ENCODE results near the gene SBNO2.

The SBNO2 gene

DNA sequence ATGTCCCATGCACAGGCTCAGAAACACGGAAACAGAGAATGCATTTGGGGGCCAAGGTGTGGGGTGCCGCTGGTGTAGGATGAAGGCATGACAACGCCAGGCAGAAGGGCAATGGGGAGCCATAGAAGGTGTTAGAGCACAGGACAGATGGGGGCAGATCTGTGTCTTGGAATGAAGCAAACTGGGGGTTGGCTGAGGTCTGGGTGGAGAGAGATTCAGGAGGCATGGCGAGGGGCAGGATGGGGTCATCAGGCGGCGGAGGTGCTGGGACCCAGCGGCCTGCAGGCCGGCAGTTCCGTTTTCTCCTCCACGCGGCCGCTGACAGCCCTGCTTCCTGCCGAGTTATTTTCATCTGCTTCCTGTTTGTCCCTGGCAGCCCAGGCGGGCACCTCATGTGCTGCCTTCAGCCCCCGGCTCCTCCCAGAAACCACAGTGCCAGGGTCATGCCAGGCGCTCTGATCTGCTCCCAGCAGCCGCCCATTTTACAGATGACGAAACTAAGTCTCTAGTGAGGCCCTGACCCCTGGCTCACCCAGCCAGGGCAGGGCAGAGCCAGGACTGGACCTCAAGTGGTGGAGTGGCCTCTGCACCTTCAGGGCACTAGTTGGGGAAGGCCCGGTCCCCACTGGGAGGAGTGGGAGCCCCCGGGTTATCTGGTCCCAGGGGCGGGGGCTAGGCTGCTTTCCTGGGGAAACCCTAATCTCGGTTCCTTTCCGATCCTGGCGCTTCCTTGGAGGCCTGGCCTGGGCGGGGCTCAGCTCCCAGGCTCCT, 104.9 kb downstream of the SBNO2 start:
- no peak for DNase-seq

DNA sequence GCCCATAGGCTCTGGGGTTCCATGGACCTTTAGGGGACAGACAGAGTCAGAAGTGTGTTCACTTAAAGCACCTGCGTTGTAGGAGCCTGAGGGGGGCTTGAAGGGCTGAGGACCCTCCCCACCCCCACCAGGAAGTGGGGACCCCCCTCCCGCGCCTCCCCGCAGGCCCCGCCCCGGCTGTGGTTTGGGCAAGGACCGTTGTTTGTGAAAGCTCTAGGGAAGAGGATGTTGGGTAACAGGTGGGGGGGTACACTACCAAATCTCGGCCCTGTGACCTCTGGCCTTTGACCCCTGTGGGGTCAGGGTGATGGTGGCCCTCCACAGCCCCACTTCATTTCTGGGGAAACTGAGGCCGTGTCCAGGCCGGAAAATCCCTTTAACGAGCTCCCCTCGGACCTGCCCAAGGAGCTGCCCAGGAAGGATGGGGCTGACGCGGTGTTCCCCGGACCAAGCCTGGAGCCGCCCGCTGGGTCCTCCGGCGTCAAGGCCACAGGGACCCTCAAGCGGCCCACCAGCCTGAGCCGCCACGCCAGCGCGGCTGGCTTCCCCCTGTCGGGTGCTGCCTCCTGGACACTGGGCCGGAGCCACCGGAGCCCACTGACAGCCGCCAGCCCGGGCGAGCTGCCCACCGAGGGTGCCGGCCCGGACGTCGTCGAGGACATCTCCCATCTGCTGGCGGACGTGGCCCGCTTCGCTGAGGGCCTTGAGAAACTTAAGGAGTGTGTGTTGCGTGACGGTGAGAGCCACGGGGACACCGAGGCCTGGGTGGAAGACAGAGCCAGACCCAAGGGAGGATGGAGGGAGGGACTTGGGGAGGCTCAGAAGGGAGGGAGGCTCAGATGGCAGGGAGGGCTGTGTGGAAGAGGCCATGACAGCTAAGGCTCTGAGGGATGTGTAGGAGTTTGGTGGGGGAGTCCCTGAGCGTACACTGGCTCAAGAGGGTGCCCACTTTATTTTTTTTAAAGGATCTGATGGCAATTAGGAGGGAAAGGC, 105.8 kb downstream of the SBNO2 start:
- no peak for DNase-seq

DNA sequence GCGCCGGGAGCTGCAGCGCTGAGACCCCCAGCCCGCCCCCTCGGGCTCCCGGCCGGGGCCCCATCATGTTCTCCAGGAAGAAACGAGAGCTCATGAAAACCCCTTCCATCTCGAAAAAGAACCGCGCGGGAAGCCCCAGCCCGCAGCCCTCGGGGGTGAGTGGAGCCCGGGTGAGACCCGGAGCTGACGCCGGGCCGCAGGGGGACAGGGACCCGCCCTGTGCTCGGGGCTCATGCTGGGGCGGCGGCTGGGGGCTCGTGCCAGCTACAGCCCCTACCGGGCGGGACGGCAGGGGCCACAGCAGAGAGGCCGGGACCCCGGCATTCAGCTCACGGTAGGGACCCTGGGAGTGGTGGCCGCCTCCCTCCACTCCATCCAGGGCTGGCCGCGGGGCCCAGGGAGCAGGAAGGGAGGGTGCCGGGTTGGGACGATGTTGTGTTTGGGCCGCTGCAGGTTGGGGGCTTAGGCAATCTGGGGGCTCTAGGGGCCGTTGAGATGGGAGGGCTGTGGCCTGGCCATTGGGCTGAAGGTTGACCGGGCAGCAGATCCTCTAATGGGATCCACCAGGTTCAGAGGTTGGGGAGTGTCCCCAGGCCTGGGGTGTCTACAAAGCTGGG, 106.6 kb downstream of the SBNO2 start:
- no peak for DNase-seq

DNA sequence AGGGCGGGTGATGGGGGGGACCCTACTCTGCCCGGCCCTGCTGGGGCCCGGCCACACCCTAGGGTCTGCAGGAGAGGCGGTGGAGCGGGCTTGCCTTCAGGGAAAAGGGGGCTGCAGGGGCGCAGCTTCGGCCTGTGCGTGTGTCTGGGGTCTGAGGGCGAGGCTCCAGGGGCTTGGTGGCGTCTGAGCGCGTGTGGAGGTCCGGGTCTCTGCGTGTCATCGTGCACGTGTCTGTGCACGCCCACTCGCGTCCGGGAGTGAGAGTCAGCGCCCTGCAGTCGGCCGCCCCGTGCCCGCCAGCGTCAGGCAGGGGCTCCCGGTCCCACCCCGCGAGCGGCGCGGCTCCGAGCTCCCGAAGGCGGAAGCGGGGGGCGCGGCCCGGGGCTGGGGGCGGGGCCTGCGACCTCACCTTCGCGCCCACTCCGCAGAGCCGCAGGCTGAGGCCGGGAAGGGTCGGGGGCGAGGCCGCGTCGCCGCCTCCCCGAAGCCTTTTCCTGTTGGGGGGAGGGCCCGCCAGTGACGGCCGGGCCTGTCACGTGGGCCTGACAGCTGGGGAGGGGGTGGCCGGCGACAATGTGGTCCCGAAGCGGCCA, 107.2 kb downstream of the SBNO2 start, which contains the start of gene ARHGAP45:
ARHGAP45 (plus strand) TSS at position 420 of the 593 bp plus-strand sequence. CDS start 239 bp downstream, outside the sequence.
- no peak for DNase-seq

DNA sequence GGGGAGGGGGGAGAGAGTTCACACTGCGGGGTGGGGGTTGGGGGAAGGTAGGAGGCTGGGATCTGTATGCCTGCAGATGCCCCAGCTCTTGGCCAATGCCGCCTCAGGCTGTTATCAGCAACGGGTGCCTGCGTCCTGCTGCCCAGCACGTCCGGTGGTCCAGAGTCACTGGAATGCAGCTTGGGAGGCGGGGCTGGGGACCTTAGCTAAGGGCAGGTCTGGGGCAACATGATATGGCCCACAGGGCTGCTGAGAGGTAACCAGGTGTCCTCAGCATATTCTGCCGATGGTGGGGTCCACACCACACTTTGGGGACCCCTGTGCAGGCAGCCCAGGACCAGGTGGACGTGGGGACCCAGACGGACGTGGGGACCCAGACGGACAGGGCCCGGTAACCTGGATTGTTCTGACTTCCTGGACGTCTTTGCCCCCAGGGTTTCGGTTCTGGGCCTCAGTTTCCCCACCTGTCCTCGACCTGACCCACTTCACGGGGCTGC, 107.8 kb downstream of the SBNO2 start:
- no peak for DNase-seq

DNA sequence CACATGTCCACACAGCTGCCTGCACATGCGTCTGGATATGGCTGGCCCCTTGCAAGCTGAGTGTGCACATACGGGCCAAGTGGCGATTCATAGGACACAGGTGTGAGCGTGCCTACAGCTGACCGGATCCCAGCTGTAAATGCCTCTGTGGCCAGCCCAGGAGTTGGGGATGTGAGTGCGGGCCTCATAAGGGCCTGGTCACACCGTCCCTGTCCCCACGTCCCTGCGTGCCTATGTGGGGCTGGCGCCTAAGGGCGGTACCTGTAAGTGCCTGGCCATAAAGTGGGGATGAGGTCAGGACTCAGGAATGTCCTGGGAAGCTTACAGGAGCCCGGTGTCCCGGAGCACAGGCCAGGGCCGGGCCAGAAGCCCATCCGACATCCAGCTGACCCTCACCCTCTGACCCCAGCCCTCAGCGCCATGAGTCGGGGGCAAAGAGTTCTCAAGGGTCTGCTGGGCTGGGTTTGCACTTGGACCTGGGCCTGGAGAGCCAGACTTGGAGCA, 108.4 kb downstream of the SBNO2 start:
- no peak for DNase-seq

DNA sequence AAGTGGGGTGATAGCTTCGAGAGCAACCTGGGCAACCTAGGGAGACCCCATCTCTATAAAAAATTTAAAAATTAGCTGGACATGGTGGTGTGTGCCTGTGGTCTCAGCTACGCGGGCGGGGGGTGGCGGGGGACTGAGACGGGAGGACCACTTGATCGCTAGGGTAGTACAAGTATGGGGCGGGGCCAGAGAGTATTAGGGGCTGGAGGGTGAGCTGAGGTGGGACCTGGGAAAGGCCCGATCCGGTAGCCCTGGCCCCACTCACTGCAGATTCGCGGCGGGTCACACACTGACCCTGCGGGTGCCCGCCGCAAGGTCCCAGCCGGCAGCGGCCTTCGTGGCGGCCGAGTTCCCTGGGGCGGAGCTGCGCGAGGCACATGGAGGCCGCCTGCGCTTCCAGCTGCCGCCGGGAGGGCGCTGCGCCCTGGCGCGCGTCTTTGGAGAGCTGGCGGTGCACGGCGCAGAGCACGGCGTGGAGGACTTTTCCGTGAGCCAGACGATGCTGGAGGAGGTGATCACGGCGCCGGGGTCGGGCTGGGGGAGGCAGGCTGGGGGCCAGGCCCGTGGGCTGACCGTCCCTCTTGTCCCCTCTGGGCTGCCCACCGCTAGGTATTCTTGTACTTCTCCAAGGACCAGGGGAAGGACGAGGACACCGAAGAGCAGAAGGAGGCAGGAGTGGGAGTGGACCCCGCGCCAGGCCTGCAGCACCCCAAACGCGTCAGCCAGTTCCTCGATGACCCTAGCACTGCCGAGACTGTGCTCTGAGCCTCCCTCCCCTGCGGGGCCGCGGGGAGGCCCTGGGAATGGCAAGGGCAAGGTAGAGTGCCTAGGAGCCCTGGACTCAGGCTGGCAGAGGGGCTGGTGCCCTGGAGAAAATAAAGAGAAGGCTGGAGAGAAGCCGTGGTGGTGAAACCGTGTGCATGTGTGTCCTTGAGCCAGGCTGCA, 109.1 kb downstream of the SBNO2 start:
- peak in 1 of 2 experiments; percentile 40 for DNase-seq

DNA sequence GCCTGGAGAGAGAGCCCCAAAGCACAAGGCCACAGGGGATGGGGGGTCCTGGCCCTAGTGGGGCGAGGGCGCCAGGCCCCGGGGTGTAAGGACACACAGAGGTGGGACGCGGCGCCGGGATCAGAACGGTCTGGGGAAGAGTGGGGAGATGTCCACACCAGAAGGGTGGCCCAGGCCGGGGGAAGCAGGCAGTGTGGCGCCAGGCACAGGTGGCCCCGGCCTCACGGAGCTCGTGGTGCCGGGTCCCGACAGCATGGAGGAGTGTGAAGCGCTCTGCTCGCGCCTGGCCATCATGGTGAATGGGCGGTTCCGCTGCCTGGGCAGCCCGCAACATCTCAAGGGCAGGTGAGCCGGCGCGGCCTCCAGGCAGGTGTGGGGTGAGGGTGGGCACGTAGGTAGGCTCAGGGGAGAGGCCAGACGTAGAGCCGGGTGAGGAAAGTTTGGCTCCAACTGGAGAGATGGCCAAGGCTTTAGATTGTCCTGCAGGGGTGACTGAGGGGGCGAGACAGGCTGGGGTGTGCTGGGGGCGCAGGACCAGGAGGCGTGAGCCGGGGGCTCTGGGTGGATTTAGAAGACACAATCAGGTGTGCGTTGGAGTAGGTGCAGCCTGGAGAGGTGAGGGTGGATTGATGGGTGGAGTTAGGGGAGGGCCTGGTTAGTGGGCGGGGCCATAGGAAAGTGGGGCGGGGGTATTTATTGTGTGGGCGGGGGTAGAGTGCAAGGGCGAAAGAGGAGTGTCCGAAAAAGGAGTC, 110.0 kb downstream of the SBNO2 start:
- no peak for DNase-seq

DNA sequence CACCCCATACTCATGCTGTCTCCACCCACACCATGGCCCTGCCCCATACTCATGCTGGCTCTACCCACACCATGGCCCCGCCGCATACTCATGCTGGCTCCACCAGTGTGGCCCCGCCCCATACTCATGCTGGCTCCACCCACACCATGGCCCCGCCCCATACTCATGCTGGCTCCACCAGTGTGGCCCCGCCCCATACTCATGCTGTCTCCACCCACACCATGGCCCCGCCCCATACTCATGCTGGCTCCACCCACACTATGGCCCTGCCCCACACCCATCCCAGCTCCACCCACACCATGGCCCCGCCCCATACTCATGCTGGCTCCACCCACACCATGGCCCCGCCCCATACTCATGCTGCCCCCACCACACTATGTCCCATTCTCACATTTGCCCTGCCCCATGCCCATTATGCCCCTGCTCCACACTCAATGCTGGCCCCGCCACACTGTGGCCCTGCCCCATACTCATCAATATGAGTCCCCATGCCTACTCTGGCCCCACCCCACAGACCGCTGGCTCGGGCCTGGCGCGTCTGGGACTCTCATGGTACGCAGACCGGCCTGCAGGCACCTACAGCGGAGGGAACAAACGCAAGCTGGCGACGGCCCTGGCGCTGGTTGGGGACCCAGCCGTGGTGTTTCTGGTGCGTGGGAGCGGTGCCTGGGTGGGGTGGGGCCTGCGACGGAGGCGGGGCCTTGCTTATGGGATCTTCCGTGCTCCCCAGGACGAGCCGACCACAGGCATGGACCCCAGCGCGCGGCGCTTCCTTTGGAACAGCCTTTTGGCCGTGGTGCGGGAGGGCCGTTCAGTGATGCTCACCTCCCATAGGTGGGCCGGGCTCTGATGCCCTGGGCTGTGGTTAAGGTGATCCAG, 110.8 kb downstream of the SBNO2 start:
- no peak for DNase-seq

DNA sequence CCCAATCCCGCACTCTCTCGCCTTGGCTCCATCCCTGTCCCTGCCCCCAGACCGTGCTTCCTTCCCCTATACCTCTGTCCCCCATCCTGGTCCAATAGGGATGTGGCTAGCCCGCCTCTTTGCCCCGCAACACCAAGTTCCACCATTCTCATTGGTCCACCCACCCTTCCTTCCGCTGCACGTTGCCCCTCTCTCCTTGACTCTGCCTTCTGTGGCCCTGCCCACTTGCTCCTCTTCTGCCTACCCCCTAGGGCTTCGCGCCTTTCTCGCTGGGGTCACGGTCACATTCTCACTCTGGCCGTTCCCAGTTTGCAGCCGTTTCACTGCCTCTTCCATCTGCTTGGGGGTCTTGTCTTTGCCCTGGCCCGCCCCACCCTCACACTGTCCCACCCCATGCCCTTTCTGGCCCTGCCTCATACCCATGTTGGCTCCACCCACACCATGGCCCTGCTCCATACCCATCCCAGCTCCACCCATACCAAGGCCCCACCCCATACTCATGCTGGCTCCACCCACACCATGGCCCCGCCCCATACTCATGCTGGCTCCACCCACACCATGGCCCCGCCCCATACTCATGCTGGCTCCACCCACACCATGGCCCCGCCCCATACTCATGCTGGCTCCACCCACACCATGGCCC, 111.6 kb downstream of the SBNO2 start:
- no peak for DNase-seq

DNA sequence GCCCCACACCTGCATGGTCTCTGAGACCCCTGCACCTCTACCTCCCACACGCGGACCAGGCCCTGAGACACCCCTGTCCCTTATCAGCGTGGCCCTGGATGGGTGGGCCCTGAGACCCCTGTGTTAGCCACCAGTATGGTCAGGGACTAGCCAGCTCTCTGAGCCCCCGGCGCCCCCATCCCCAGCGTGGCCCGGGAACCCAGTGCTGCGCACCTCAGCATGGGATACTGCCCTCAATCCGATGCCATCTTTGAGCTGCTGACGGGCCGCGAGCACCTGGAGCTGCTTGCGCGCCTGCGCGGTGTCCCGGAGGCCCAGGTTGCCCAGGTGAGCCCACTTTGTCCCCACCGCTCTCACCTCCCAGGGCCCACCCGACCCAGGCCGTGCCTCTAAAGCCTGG, 112.1 kb downstream of the SBNO2 start:
- no peak for DNase-seq

DNA sequence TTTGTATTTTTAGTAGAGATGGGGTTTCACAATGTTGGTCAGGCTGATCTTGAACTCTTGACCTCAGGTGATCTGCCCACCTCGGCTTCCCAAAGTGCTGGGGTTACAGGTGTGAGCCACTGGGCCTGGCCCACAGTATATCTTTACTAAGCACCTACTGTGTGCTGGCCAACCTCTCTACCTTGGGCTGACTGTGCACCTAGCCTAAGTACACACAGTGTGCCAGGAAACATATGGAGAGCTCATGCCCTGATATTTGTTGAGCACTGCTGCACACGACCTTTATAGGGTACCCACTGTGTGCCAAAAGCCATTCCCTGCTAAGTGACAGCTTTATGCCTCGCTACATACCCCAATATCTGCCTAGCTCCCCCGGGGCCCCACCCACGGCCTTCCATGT, 113.4 kb downstream of the SBNO2 start:
- no peak for DNase-seq

DNA sequence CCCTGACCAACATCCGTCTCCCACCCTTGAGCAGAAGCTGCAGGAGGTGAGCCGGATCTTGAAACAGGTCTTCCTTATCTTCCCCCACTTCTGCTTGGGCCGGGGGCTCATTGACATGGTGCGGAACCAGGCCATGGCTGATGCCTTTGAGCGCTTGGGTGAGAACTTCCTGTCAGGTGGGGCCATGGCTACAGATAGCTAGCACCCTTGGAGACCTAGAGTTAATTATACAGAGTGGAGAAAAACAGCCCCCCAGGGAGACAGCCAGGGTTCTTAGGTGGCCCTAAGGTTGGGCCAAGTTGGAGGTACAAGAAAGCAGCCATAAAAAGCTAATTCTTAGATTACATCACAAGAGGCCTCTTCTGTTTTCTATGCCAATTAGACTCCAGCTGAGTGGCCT, 116.0 kb downstream of the SBNO2 start:
- DNase-seq, result no peak

All from NCI-H2081 (cell line).